ENCODE results near the gene KBTBD12. TPM values are rescaled to one million over a fixed set of nuclear protein-coding genes. Genes with fewer than 3 reads are reported as not detected.

Gene KBTBD12
- total RNA-seq, 1 donor from 2014 or later: not detected

DNA sequence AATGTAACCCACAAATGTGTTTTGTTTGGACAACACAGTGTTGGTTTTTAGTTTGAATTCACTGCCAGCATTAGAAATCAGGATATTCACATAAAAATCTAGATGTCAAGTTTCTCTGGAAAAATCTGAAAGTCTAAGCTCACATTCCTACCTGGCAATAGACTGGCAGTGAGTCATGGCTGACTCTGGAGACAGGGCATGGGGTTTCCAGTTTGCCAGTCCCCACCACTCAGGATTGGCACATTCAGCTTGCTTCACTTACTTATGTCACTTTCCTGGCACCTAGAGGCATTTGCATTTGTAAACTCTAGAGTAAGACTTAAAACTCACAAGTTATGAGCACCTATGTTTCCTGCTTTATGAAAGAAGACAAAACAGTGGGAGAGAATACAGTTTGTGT is 118.1 kb downstream of the KBTBD12 start:
- Mint-ChIP-seq H3K27me3 (ENCODE audit: unreplicated experiment) (no peaks in the 10 kb centered on the region), H3K4me3 (ENCODE audit: unreplicated experiment) (no peak overlapping the region), H3K36me3 (ENCODE audit: unreplicated experiment) (no peaks in the 10 kb centered on the region), H3K27ac (ENCODE audit: unreplicated experiment) (no peak overlapping the region), H3K4me1 (ENCODE audit: low read depth, unreplicated experiment) (no peaks in the 10 kb centered on the region), H3K9me3 (ENCODE audit: unreplicated experiment) (peaks cover 2% of the 10 kb centered on the region)
- DNase-seq: no peak
- TF ChIP-seq, protein P1, sequence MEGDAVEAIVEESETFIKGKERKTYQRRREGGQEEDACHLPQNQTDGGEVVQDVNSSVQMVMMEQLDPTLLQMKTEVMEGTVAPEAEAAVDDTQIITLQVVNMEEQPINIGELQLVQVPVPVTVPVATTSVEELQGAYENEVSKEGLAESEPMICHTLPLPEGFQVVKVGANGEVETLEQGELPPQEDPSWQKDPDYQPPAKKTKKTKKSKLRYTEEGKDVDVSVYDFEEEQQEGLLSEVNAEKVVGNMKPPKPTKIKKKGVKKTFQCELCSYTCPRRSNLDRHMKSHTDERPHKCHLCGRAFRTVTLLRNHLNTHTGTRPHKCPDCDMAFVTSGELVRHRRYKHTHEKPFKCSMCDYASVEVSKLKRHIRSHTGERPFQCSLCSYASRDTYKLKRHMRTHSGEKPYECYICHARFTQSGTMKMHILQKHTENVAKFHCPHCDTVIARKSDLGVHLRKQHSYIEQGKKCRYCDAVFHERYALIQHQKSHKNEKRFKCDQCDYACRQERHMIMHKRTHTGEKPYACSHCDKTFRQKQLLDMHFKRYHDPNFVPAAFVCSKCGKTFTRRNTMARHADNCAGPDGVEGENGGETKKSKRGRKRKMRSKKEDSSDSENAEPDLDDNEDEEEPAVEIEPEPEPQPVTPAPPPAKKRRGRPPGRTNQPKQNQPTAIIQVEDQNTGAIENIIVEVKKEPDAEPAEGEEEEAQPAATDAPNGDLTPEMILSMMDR (IDR thresholded peaks at IDR 0.05; ENCODE audit: partially characterized antibody, unreplicated experiment): no peak

DNA sequence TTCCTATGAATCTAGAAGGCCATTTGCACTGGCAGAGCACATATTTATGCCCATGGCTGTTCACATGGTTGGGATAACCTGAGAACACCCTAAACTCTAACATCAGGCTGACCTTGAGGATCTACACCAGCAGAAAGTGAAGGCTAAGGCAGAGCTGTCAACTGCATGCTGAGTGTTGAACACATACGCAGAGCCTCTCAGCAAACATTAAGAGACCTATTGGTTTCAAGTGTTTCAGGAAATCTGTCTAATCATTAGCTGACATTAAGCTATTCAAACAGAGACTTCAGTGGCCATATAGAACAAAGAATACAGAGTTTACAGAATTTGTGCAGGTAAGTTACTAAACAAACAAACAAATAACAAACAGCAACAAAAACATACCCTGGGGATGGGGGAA is 121.1 kb downstream of the KBTBD12 start:
- H3K9me3 Mint-ChIP-seq (ENCODE audit: unreplicated experiment): peaks cover 2% of the 10 kb centered on the region
- no peak overlapping the region for H3K27ac Mint-ChIP-seq (ENCODE audit: unreplicated experiment)
- H3K4me1 Mint-ChIP-seq (ENCODE audit: low read depth, unreplicated experiment): no peaks in the 10 kb centered on the region
- no peaks in the 10 kb centered on the region for H3K27me3 Mint-ChIP-seq (ENCODE audit: unreplicated experiment)
- no peak overlapping the region for H3K4me3 Mint-ChIP-seq (ENCODE audit: unreplicated experiment)
- DNase-seq: no peak
- TF ChIP-seq, protein P1 (IDR thresholded peaks at IDR 0.05; ENCODE audit: partially characterized antibody, unreplicated experiment): no peak
- no peaks in the 10 kb centered on the region for H3K36me3 Mint-ChIP-seq (ENCODE audit: unreplicated experiment)

Other genes starting within 250 kb of the KBTBD12 start
- 35.0 TPM for gene ABTB1, start 242.3 kb upstream of the KBTBD12 start, total RNA-seq (ENCODE audit: unreplicated experiment)
- 10.3 TPM for gene MGLL, start 92.7 kb upstream of the KBTBD12 start, total RNA-seq (ENCODE audit: unreplicated experiment)
- 201 TPM for gene SEC61A1, start 137.2 kb downstream of the KBTBD12 start, total RNA-seq (ENCODE audit: unreplicated experiment)
- gene RUVBL1, start 208.6 kb downstream of the KBTBD12 start, total RNA-seq (ENCODE audit: unreplicated experiment): 33.1 TPM
- gene EEFSEC, start 238.2 kb downstream of the KBTBD12 start, total RNA-seq (ENCODE audit: unreplicated experiment): 8.3 TPM

Measured in glutamatergic neuron (in vitro differentiated cells).